Activated CD4-positive, CD25-positive, alpha-beta regulatory T cell (primary cell): Measurements from ENCODE around the gene GPANK1.

Experiments
- DNase-seq, 4 experiments: peaks; one replicate each; lab custom pipeline; 2025; lab: John Stamatoyannopoulos, UW

GPANK1 gene

GRCh38 chr6:31691078-31691463 lies 26.3 kb upstream of the GPANK1 start:
- DNase-seq = no peak

- DNase-seq = no peak
Observed at GRCh38 chr6:31690231-31691077, 25.7 kb upstream of the GPANK1 start.

GRCh38 chr6:31689249-31690110 lies 24.7 kb upstream of the GPANK1 start:
- DNase-seq = no peak

GRCh38 chr6:31687860-31688693 lies 23.3 kb upstream of the GPANK1 start:
- no peak for DNase-seq

GRCh38 chr6:31687321-31687720 lies 22.5 kb upstream of the GPANK1 start:
- DNase-seq = no peak

- no peak for DNase-seq
Observed at GRCh38 chr6:31686483-31686882, 21.7 kb upstream of the GPANK1 start.

- DNase-seq = no peak
Observed at GRCh38 chr6:31683591-31683990, 18.8 kb upstream of the GPANK1 start.

- DNase-seq = peak in 1 of 4 experiments; percentile 19
Observed at GRCh38 chr6:31681135-31681671, 16.4 kb upstream of the GPANK1 start.

GRCh38 chr6:31680226-31681134 lies 15.7 kb upstream of the GPANK1 start, which contains the start of gene LY6G5C:
LY6G5C (minus strand) TSS chr6:31681067; CDS start chr6:31680373, 694 bp downstream.
- peak; percentile 12 to 31 (median 30) for DNase-seq

- no peak for DNase-seq
Observed at GRCh38 chr6:31677955-31678354, 13.2 kb upstream of the GPANK1 start.

- DNase-seq = no peak
Observed at GRCh38 chr6:31676904-31677303, 12.1 kb upstream of the GPANK1 start.

GRCh38 chr6:31676322-31676903 lies 11.6 kb upstream of the GPANK1 start:
- no peak for DNase-seq

- no peak for DNase-seq
Observed at GRCh38 chr6:31669676-31670075, 4.9 kb upstream of the GPANK1 start, which contains the start of gene LY6G5B. LY6G5B (plus strand) TSS chr6:31669976; CDS start chr6:31670951, 975 bp downstream.

- no peak for DNase-seq
Observed at GRCh38 chr6:31666337-31666965, 1.7 kb upstream of the GPANK1 start.

- DNase-seq = peak; percentile 92 to 98 (median 96)
Observed at GRCh38 chr6:31665501-31666336, 922 bp upstream of the GPANK1 start, which contains the start of gene CSNK2B. CSNK2B (plus strand) TSS chr6:31666080; CDS start chr6:31666832, 752 bp downstream.

GRCh38 chr6:31663961-31664789 lies 622 bp downstream of the GPANK1 start:
- no peak for DNase-seq

- DNase-seq = no peak
Observed at GRCh38 chr6:31663126-31663960, 1.5 kb downstream of the GPANK1 start.
